Measurements from ENCODE around the gene CDNF. TPM values are rescaled to one million over a fixed set of nuclear protein-coding genes. Genes with fewer than 3 reads are reported as not detected.
"Not testable (repeated sequence)": the region's sequence is repeated elsewhere in the genome, so short reads cannot be mapped to it uniquely, and the experiment has no call there.

The CDNF gene
- total RNA-seq, 1 donor, result 1.0 TPM

DNA sequence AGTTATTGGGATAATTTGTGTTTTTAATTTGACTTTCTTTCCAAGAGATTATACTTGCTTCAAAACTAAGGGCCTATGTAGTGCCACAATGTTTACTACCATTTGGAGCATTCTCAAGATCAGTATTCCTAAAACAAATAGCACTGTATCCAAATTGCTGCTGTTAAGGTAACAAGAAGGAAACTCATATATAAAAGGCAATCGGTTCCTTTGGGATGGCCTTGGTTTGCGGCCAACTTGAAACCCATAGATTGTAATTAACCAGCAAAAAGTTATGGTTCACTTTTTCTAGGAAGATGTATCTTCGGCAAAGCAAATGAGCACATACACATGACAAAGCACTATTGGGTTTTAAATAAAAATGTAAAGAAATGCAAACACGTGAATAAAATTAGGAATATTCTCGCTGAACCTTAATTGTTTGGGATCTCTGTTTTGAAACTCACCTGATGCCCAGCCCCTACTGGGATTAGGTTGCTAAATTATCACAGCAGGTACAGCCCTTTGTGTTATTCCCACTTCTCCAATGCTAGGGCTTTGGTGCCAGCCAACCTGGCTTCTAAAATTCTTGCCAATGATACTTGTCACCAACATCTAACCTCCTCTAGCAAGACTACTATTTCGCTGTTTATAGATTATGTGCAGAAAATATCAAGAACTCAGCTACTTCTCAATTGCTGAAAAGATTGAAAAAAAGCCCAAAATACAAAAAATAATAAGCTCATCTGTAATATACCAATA is 16.0 kb downstream of the CDNF start:
- Histone ChIP-seq H3K4me3 (ENCODE audit: low read length) (no peak overlapping the region), H3K9me3 (ENCODE audit: low read depth, low read length) (no peaks in the 10 kb centered on the region), H3K4me1 (ENCODE audit: insufficient read depth, low read length) (peaks cover 11% of the 10 kb centered on the region), H3K27me3 (ENCODE audit: insufficient read depth, low read length) (no peaks in the 10 kb centered on the region)

GRCh38 chr10:14820775-14821154 is 17.1 kb downstream of the CDNF start:
- Histone ChIP-seq H3K4me3 (ENCODE audit: low read length) (no peak overlapping the region), H3K27me3 (ENCODE audit: insufficient read depth, low read length) (no peaks in the 10 kb centered on the region), H3K9me3 (ENCODE audit: low read depth, low read length) (no peaks in the 10 kb centered on the region), H3K4me1 (ENCODE audit: insufficient read depth, low read length) (peaks cover 4% of the 10 kb centered on the region)

DNA sequence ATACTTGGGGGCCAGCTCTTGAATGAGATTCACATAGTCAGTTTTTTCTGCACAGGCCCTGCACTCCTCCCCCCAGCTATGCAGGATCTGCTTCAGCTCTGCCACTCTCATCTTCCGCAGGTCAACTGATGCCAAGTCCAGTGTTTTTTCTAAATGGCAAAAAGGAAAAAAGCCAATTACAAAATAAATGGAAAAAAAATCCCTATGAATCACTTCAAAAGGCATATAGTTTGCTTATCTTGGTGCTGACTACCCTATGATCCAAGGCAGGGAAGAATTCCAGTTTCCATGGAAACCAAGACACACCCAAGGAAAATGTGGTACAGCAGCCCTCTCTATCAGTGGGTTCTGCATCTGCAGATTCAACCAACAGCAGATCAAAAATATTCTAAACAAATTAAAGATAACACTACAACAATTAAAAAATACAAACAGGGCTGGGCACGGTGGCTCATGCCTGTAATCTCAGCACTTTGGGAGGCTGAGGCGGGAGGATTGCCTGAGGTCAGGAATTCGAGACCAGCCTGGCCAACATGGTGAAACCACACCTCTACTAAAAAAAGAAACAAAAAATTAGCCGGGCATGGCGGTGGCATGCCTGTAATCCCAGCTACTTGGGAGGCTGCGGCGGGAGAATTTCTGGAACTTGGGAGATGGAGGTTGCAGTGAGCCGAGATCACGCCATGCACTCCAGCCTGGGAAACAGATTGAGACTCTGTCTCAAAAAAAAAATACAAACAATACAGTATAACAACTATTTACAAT is 17.6 kb downstream of the CDNF start:
- Histone ChIP-seq H3K4me3 (ENCODE audit: low read length) (no peak overlapping the region), H3K9me3 (ENCODE audit: low read depth, low read length) (no peaks in the 10 kb centered on the region), H3K4me1 (ENCODE audit: insufficient read depth, low read length) (peaks cover 4% of the 10 kb centered on the region), H3K27me3 (ENCODE audit: insufficient read depth, low read length) (no peaks in the 10 kb centered on the region)

DNA sequence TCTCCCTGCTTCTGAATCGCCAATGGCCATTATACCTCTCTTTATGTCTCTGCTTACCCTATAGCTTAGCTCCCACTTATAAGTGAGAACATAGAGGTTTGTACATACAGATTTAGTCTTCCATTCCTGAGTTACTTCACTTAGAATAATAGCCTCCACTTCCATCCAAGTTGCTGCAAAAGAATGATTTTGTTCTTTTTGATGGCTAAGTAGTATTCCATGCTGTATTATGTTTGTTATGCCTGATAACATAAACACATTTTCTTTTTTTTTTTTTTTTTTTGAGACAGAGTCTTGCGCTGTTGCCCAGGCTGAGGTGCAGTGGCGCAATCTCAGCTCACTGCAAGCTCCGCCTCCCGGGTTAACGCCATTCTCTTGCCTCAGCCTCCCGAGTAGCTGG is 21.1 kb downstream of the CDNF start:
- not testable (repeated sequence) for H3K27me3 ChIP-seq (ENCODE audit: insufficient read depth, low read length); H3K4me1 ChIP-seq (ENCODE audit: insufficient read depth, low read length)

DNA sequence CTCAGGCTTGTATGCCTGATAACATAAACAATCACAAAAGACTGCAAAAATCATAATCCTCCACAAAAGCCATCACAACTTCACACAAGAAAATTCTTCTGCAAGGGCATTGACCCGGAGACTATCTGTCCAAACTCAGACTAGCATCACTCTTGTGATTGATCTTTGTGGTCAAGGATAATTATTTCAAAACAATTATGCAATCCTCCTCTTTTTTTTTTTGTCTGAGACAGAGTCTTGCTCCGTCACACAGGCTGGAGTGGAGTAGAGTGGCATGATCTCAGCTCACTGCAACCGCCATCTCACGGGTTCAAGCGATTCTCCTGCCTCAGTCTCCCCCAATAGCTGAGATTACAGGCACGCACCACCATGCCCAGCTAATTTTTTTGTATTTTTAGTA is 22.2 kb downstream of the CDNF start:
- Histone ChIP-seq H3K27me3 (ENCODE audit: insufficient read depth, low read length) (no peaks in the 10 kb centered on the region), H3K9me3 (ENCODE audit: low read depth, low read length) (no peaks in the 10 kb centered on the region), H3K4me1 (ENCODE audit: insufficient read depth, low read length) (no peaks in the 10 kb centered on the region), H3K4me3 (ENCODE audit: low read length) (no peak overlapping the region)

More for the DNA sequence above, 21.1 kb downstream of the CDNF start:
- H3K4me3 ChIP-seq (ENCODE audit: low read length); H3K9me3 ChIP-seq (ENCODE audit: low read depth, low read length): not testable (repeated sequence)

DNA sequence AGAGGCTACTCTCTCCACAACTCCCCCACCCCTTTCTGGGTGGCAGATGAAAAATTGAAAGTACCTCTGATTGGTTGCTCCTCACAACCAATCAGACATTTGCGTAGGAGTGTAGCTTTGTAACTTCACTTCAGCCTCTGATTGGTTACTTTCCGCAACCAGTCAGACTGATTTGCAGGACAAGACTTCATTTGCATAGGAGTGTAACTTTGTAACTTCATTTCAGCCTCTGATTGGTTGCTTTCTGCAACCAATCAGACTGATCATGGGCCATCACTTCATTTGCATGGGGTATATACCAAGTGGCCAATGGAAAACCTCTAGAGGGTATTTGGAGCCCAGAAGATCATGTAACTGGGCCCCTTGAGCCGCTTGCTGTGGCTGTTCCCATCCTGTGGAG is 25.6 kb downstream of the CDNF start:
- Histone ChIP-seq H3K9me3 (ENCODE audit: low read depth, low read length) (no peaks in the 10 kb centered on the region), H3K27me3 (ENCODE audit: insufficient read depth, low read length) (no peaks in the 10 kb centered on the region), H3K4me1 (ENCODE audit: insufficient read depth, low read length) (no peaks in the 10 kb centered on the region), H3K4me3 (ENCODE audit: low read length) (no peak overlapping the region)

GRCh38 chr10:14810969-14811953 is 26.6 kb downstream of the CDNF start:
- no peaks in the 10 kb centered on the region for H3K9me3 ChIP-seq (ENCODE audit: low read depth, low read length)
- H3K27me3 ChIP-seq (ENCODE audit: insufficient read depth, low read length), result no peaks in the 10 kb centered on the region
- no peaks in the 10 kb centered on the region for H3K4me1 ChIP-seq (ENCODE audit: insufficient read depth, low read length)
- H3K4me3 ChIP-seq (ENCODE audit: low read length), result no peak overlapping the region

GRCh38 chr10:14806318-14806717 is 31.5 kb downstream of the CDNF start:
- Histone ChIP-seq H3K4me3 (ENCODE audit: low read length) (no peak overlapping the region), H3K9me3 (ENCODE audit: low read depth, low read length) (no peaks in the 10 kb centered on the region), H3K27me3 (ENCODE audit: insufficient read depth, low read length) (no peaks in the 10 kb centered on the region), H3K4me1 (ENCODE audit: insufficient read depth, low read length) (no peaks in the 10 kb centered on the region)

- H3K27me3 ChIP-seq (ENCODE audit: insufficient read depth, low read length), result no peaks in the 10 kb centered on the region
- H3K9me3 ChIP-seq (ENCODE audit: low read depth, low read length), result no peaks in the 10 kb centered on the region
- H3K4me1 ChIP-seq (ENCODE audit: insufficient read depth, low read length), result no peaks in the 10 kb centered on the region
Measured at GRCh38 chr10:14803827-14804226, 34.0 kb downstream of the CDNF start.

GRCh38 chr10:14801723-14802122 is 36.1 kb downstream of the CDNF start:
- Histone ChIP-seq H3K4me3 (ENCODE audit: low read length) (no peak overlapping the region), H3K9me3 (ENCODE audit: low read depth, low read length) (no peaks in the 10 kb centered on the region), H3K27me3 (ENCODE audit: insufficient read depth, low read length) (no peaks in the 10 kb centered on the region)

More at GRCh38 chr10:14803827-14804226, 34.0 kb downstream of the CDNF start:
- H3K4me3 ChIP-seq (ENCODE audit: low read length), result no peak overlapping the region

GRCh38 chr10:14800397-14800796 is 37.4 kb downstream of the CDNF start:
- Histone ChIP-seq H3K27me3 (ENCODE audit: insufficient read depth, low read length) (no peaks in the 10 kb centered on the region), H3K4me1 (ENCODE audit: insufficient read depth, low read length) (no peaks in the 10 kb centered on the region), H3K9me3 (ENCODE audit: low read depth, low read length) (no peaks in the 10 kb centered on the region), H3K4me3 (ENCODE audit: low read length) (no peak overlapping the region)

More at GRCh38 chr10:14801723-14802122, 36.1 kb downstream of the CDNF start:
- H3K4me1 ChIP-seq (ENCODE audit: insufficient read depth, low read length), result no peaks in the 10 kb centered on the region

GRCh38 chr10:14798636-14799035 is 39.2 kb downstream of the CDNF start:
- H3K4me3 ChIP-seq (ENCODE audit: low read length), result no peak overlapping the region
- no peaks in the 10 kb centered on the region for H3K27me3 ChIP-seq (ENCODE audit: insufficient read depth, low read length)
- H3K9me3 ChIP-seq (ENCODE audit: low read depth, low read length), result no peaks in the 10 kb centered on the region
- no peaks in the 10 kb centered on the region for H3K4me1 ChIP-seq (ENCODE audit: insufficient read depth, low read length)

DNA sequence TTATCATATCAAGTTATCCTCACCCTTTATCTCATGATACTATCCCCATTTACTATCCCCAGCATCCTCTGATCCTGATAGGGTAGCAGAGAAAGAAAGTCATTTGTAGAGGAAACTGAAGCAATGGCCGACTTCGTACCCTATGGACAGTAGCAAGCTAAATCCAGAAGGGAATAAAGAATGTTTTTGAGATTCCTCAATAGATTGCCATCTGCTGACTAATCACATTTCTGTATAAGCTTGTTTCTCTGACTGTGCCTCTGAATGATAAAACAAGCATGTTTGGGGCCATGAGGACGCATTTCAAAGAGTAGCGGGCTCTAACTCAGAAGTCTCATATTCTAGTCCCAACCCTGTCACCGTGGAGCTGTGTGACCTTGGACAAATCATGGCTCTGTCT is 49.9 kb downstream of the CDNF start:
- H3K4me3 ChIP-seq (ENCODE audit: low read length), result no peak overlapping the region
- H3K9me3 ChIP-seq (ENCODE audit: low read depth, low read length), result no peaks in the 10 kb centered on the region
- H3K4me1 ChIP-seq (ENCODE audit: insufficient read depth, low read length), result peaks cover under 1% of the 10 kb centered on the region
- H3K27me3 ChIP-seq (ENCODE audit: insufficient read depth, low read length), result no peaks in the 10 kb centered on the region

DNA sequence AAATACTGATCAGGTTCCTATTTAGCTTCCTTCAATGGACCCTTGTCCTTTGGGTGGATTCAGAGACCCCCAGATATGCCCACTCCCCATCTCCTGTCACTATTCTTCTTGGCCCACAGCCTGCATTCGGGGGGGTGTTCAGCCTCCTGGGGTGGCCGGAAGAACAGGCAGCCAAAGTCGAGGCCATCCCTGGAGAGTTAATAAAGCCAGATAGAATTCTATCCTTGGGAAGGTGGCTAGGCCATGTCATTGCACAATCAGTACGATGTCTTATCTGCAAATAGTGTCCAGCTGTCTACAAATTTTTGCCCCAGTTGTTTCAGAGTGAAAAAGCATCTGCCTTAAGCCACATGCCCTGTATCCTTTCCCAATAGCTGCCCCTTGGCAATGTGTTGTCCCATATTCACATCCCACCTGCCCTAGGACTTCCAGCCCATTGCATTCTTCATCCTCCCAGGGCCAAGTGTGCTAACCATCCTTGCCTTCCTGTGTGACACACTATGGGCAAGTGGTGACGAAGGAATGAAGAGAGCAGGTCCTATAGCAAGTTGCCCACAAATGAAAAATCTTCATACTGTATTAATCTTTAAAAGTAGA is 53.3 kb downstream of the CDNF start:
- Histone ChIP-seq H3K27me3 (ENCODE audit: insufficient read depth, low read length) (no peaks in the 10 kb centered on the region), H3K9me3 (ENCODE audit: low read depth, low read length) (no peaks in the 10 kb centered on the region), H3K4me1 (ENCODE audit: insufficient read depth, low read length) (peaks cover 6% of the 10 kb centered on the region), H3K4me3 (ENCODE audit: low read length) (no peak overlapping the region)

Measured in mononuclear cell (primary cell).